Uterus (tissue), 2 donors: ENCODE measurements around the gene CHAF1A.

Source experiments
- POLR2A ChIP-seq, 2 donors: fragments of 450-650 bp; IDR thresholded peaks; one replicate each; pipeline ENCODE4 v1.6.1; 2016; ENCODE audit warnings: antibody characterized with exemption in 2 of 2, mild to moderate bottlenecking in 1 of 2, moderate library complexity in 1 of 2
- TF ChIP-seq, protein P1 (sequence below), 4 experiments: fragments of 200-600 bp in 2 of 4; fragments of 450-650 bp in 2 of 4; sonication (generic) in 2 of 4; IDR thresholded peaks; one replicate each; pipeline ENCODE4 v1.5.1; 2016 to 2019; ENCODE audit warnings: antibody characterized with exemption in 4 of 4, mild to moderate bottlenecking in 2 of 4, moderate library complexity in 1 of 4

DNA sequence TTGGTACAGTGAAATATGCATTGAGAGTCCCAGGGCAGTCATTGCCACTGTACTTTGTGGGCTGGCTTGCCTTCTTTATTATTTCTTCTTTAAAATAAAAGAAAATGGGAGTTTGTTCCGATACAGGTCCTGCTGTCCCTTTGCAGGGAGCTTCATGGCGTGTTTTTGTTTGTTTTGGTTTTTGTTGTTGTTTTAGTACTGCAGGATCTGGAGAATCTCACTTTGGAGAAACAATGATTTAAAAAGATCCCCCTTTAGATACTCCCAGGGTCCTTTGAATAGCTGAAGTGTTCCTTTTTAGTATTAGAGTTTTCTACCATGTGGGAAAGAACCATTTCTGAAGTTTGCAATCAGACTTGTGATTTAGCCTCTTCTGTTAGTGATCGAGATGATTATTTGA lies 11.1 kb downstream of the CHAF1A start:
- TF ChIP-seq, protein P1, sequence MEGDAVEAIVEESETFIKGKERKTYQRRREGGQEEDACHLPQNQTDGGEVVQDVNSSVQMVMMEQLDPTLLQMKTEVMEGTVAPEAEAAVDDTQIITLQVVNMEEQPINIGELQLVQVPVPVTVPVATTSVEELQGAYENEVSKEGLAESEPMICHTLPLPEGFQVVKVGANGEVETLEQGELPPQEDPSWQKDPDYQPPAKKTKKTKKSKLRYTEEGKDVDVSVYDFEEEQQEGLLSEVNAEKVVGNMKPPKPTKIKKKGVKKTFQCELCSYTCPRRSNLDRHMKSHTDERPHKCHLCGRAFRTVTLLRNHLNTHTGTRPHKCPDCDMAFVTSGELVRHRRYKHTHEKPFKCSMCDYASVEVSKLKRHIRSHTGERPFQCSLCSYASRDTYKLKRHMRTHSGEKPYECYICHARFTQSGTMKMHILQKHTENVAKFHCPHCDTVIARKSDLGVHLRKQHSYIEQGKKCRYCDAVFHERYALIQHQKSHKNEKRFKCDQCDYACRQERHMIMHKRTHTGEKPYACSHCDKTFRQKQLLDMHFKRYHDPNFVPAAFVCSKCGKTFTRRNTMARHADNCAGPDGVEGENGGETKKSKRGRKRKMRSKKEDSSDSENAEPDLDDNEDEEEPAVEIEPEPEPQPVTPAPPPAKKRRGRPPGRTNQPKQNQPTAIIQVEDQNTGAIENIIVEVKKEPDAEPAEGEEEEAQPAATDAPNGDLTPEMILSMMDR (IDR thresholded peaks at IDR 0.05): no peak
- TF ChIP-seq POLR2A (IDR thresholded peaks at IDR 0.05): no peak
